Neuronal stem cell (in vitro differentiated cells): ENCODE results near the gene TOB1.

ENCODE experiments used
- DNase-seq: peaks from one replicate; pipeline ENCODE4 v3.0.0-alpha.2; 2013; ENCODE audit warnings: low spot score
- H2AFZ ChIP-seq: one replicate; pipeline ENCODE4 v1.6.1; 2013; ENCODE audit warnings: mild to moderate bottlenecking, low read length, inconsistent platforms
- H2AK5ac ChIP-seq: 2 replicates; pipeline ENCODE4 v1.6.1; 2013; ENCODE audit warnings: low read depth, mild to moderate bottlenecking, inconsistent platforms, low read length, moderate library complexity, mixed read lengths
- H2BK120ac ChIP-seq: 2 replicates; pipeline ENCODE4 v1.6.1; 2013; ENCODE audit warnings: low read depth, mild to moderate bottlenecking, inconsistent platforms, low read length, moderate library complexity, mixed read lengths
- H2BK12ac ChIP-seq: one replicate; pipeline ENCODE4 v1.6.1; 2013; ENCODE audit warnings: low read length, inconsistent platforms
- H2BK15ac ChIP-seq: 2 replicates; pipeline ENCODE4 v1.6.1; 2013; ENCODE audit warnings: mild to moderate bottlenecking, low read length, inconsistent platforms, mixed read lengths
- H2BK5ac ChIP-seq: one replicate; pipeline ENCODE4 v1.6.1; 2013; ENCODE audit warnings: inconsistent platforms, mild to moderate bottlenecking, low read length, moderate library complexity
- H3K14ac ChIP-seq: one replicate; pipeline ENCODE4 v1.6.1; 2013; ENCODE audit warnings: low read length, inconsistent platforms
- H3K18ac ChIP-seq: 2 replicates; pipeline ENCODE4 v1.6.1; 2013; ENCODE audit warnings: low read length, inconsistent platforms
- H3K23ac ChIP-seq: 2 replicates; pipeline ENCODE4 v1.6.1; 2013; ENCODE audit warnings: low read depth, mild to moderate bottlenecking, mixed read lengths, low read length, inconsistent platforms; ENCODE audit not compliant: poor library complexity
- H3K27ac ChIP-seq: replicated peaks from 3 replicates; pipeline ENCODE4 v1.5.1; 2013; ENCODE audit warnings: low read length, inconsistent platforms
- H3K27me3 ChIP-seq, 3 experiments: 2 replicates each; pipeline ENCODE4 v1.6.1; 2013; ENCODE audit warnings: low read length in 3 of 3, mild to moderate bottlenecking in 2 of 3, inconsistent platforms in 1 of 3, low read depth in 1 of 3, mixed read lengths in 1 of 3, moderate library complexity in 1 of 3; ENCODE audit not compliant: control insufficient read depth in 3 of 3, insufficient read depth in 3 of 3
- H3K36me3 ChIP-seq, 2 donors: replicated peaks in 1 of 2; 2 replicates each; pipeline ENCODE4 v1.6.1; 2013; ENCODE audit warnings: low read length in 2 of 2; ENCODE audit not compliant: control insufficient read depth in 2 of 2, insufficient read depth in 2 of 2
- H3K4ac ChIP-seq: 2 replicates; pipeline ENCODE4 v1.6.1; 2013; ENCODE audit warnings: inconsistent platforms, mild to moderate bottlenecking, low read length, moderate library complexity
- H3K4me1 ChIP-seq, 2 donors: 1 replicate in 1 of 2; 2 replicates in 1 of 2; pipeline ENCODE4 v1.6.1; 2013; ENCODE audit warnings: low read length in 2 of 2, low read depth in 1 of 2; ENCODE audit not compliant: control insufficient read depth in 2 of 2, insufficient read depth in 1 of 2
- H3K4me2 ChIP-seq: one replicate; pipeline ENCODE4 v1.6.1; 2013; ENCODE audit warnings: mild to moderate bottlenecking, low read length, inconsistent platforms; ENCODE audit not compliant: insufficient read depth, poor library complexity, severe bottlenecking
- H3K4me3 ChIP-seq, 2 donors: 2 replicates each; pipeline ENCODE4 v1.5.1; 2013; ENCODE audit warnings: low read length in 2 of 2, mild to moderate bottlenecking in 2 of 2, inconsistent platforms in 1 of 2, moderate library complexity in 1 of 2
- H3K79me1 ChIP-seq: one replicate; pipeline ENCODE4 v1.6.1; 2013; ENCODE audit warnings: low read depth, mild to moderate bottlenecking, inconsistent platforms, low read length, moderate library complexity
- H3K9ac ChIP-seq: one replicate; pipeline ENCODE4 v1.6.1; 2013; ENCODE audit warnings: mild to moderate bottlenecking, low read depth, low read length, inconsistent platforms; ENCODE audit not compliant: poor library complexity
- H3K9me3 ChIP-seq, 2 donors: replicated peaks in 1 of 2; 2 replicates each; pipeline versions ENCODE3 to v1.6.1; 2013; ENCODE audit warnings: low read length in 2 of 2, mild to moderate bottlenecking in 2 of 2, inconsistent platforms in 1 of 2, low read depth in 1 of 2, mixed read lengths in 1 of 2, moderate library complexity in 1 of 2; ENCODE audit not compliant: control insufficient read depth in 2 of 2, insufficient read depth in 1 of 2
- H4K8ac ChIP-seq: one replicate; pipeline ENCODE4 v1.6.1; 2013; ENCODE audit warnings: low read depth, mild to moderate bottlenecking, inconsistent platforms, low read length, moderate library complexity
- H4K91ac ChIP-seq: one replicate; pipeline ENCODE4 v1.6.1; 2013; ENCODE audit warnings: low read length, low read depth, mild to moderate bottlenecking, inconsistent platforms; ENCODE audit not compliant: poor library complexity
- WGBS, 2 donors: extraction: QIAGEN DNeasy Blood & Tissue Kit; methylation state at CpG; one replicate each; pipeline ENCODE4 v1.1.7; 2013; ENCODE audit warnings: missing lambda C conversion rate in 2 of 2, mixed read lengths in 1 of 2; ENCODE audit not compliant: insufficient read length in 2 of 2, insufficient replicate concordance in 1 of 2; ENCODE audit errors: extremely low coverage in 2 of 2; 5-methylcytosine and 5-hydroxymethylcytosine counted together

The TOB1 gene

GRCh38 chr17:50833510-50834428, 32.4 kb downstream of the TOB1 start:
- Histone ChIP-seq H3K9me3 (no peaks in the 10 kb centered on the region), H3K36me3 (no peaks in the 10 kb centered on the region), H3K27ac (no peak overlapping the region), H3K79me1 (no peaks in the 10 kb centered on the region), H3K18ac (peak overlapping the region; percentile 73), H3K4me1 (peaks cover 32 to 36% of the 10 kb centered on the region in 2 donors), H3K23ac (no peak overlapping the region), H2BK15ac (no peak overlapping the region), H3K27me3 (peaks cover 0 to 64% (median 4%) of the 10 kb centered on the region in 3 experiments), H3K14ac (no peak overlapping the region), H3K4me3 (no peak overlapping the region), H3K4me2 (no peak overlapping the region), H3K9ac (no peak overlapping the region), H2BK5ac (no peak overlapping the region), H4K8ac (no peak overlapping the region), H2BK12ac (no peak overlapping the region), H4K91ac (no peak overlapping the region), H2BK120ac (no peak overlapping the region), H3K4ac (no peak overlapping the region), H2AFZ (no peak overlapping the region), H2AK5ac (peak overlapping the region; percentile 27)
- DNase-seq = no peak
- WGBS, 2 donors = no CpG with 5 or more reads among the region's 38 CpGs

GRCh38 chr17:50832864-50833381, 33.2 kb downstream of the TOB1 start:
- Histone ChIP-seq H4K8ac (no peak overlapping the region), H3K9me3 (no peaks in the 10 kb centered on the region), H2BK120ac (no peak overlapping the region), H3K27ac (no peak overlapping the region), H3K36me3 (no peaks in the 10 kb centered on the region), H3K4ac (no peak overlapping the region), H2AFZ (peak overlapping the region; percentile 15), H3K14ac (peak overlapping the region; percentile 27), H2BK15ac (peak overlapping the region; percentile 74), H2AK5ac (peak overlapping the region; percentile 87), H4K91ac (no peak overlapping the region), H3K23ac (no peak overlapping the region), H3K4me3 (no peak overlapping the region), H3K27me3 (peaks cover 0 to 63% (median 4%) of the 10 kb centered on the region in 3 experiments), H2BK5ac (peak overlapping the region; percentile 45), H3K79me1 (no peaks in the 10 kb centered on the region), H3K4me2 (no peak overlapping the region), H3K4me1 (peaks cover 24 to 36% of the 10 kb centered on the region in 2 donors), H3K9ac (peak overlapping the region; percentile 26), H3K18ac (peak overlapping the region; percentile 77), H2BK12ac (no peak overlapping the region)
- DNase-seq = no peak
- WGBS, 2 donors = no CpG with 5 or more reads among the region's 13 CpGs

- H2BK5ac ChIP-seq = peak overlapping the region; percentile 45
- no peaks in the 10 kb centered on the region for H3K9me3 ChIP-seq
- H3K27ac ChIP-seq = no peak overlapping the region
- peak overlapping the region; percentile 77 for H3K18ac ChIP-seq
- no peak overlapping the region for H4K8ac ChIP-seq
- peak overlapping the region; percentile 26 for H3K9ac ChIP-seq
- peak overlapping the region; percentile 8 for H3K23ac ChIP-seq
- H3K4me1 ChIP-seq = peaks cover 23 to 36% of the 10 kb centered on the region in 2 donors
- no peaks in the 10 kb centered on the region for H3K36me3 ChIP-seq
- peak overlapping the region; percentile 74 for H2BK15ac ChIP-seq
- no peak overlapping the region for H2BK120ac ChIP-seq
- H3K4me3 ChIP-seq = no peak overlapping the region
- no peaks in the 10 kb centered on the region for H3K79me1 ChIP-seq
- peak overlapping the region; percentile 87 for H2AK5ac ChIP-seq
- no peak overlapping the region for H4K91ac ChIP-seq
- H3K4ac ChIP-seq = peak overlapping the region; percentile 38
- H3K27me3 ChIP-seq = peaks cover 0 to 62% (median 4%) of the 10 kb centered on the region in 3 experiments
- H3K4me2 ChIP-seq = no peak overlapping the region
- H3K14ac ChIP-seq = no peak overlapping the region
- H2BK12ac ChIP-seq = no peak overlapping the region
- H2AFZ ChIP-seq = no peak overlapping the region
- DNase-seq = no peak
- no CpG with 5 or more reads among the region's 12 CpGs for WGBS, 2 donors
Measured at GRCh38 chr17:50832267-50832863, 33.8 kb downstream of the TOB1 start.

GRCh38 chr17:50831471-50831928, 34.7 kb downstream of the TOB1 start:
- no peak overlapping the region for H3K4me2 ChIP-seq
- no CpG with 5 or more reads among the region's 11 CpGs for WGBS, 2 donors
- H2BK15ac ChIP-seq = peak overlapping the region; percentile 46
- H3K79me1 ChIP-seq = no peaks in the 10 kb centered on the region
- H4K91ac ChIP-seq = no peak overlapping the region
- peak overlapping the region; percentile 77 for H2AK5ac ChIP-seq
- no peak overlapping the region for H2BK12ac ChIP-seq
- H3K23ac ChIP-seq = no peak overlapping the region
- no peak overlapping the region for H2BK5ac ChIP-seq
- peaks cover 0 to 54% (median 4%) of the 10 kb centered on the region in 3 experiments for H3K27me3 ChIP-seq
- H3K9ac ChIP-seq = no peak overlapping the region
- H3K4me1 ChIP-seq = peaks cover 23 to 36% of the 10 kb centered on the region in 2 donors
- H4K8ac ChIP-seq = no peak overlapping the region
- no peaks in the 10 kb centered on the region for H3K36me3 ChIP-seq
- no peak overlapping the region for H2BK120ac ChIP-seq
- DNase-seq = no peak
- peak overlapping the region; percentile 58 for H2AFZ ChIP-seq
- H3K4me3 ChIP-seq = no peak overlapping the region
- no peaks in the 10 kb centered on the region for H3K9me3 ChIP-seq
- H3K18ac ChIP-seq = peak overlapping the region; percentile 83
- H3K14ac ChIP-seq = no peak overlapping the region
- no peak overlapping the region for H3K4ac ChIP-seq
- no peak overlapping the region for H3K27ac ChIP-seq
